COLO668 (cell line): ENCODE data around the gene LMOD3.

ENCODE experiments used
- DNase-seq: peaks from one replicate; lab custom pipeline; 2025; ENCODE audit not compliant: unreplicated experiment; lab: John Stamatoyannopoulos, UW

Gene LMOD3

DNA sequence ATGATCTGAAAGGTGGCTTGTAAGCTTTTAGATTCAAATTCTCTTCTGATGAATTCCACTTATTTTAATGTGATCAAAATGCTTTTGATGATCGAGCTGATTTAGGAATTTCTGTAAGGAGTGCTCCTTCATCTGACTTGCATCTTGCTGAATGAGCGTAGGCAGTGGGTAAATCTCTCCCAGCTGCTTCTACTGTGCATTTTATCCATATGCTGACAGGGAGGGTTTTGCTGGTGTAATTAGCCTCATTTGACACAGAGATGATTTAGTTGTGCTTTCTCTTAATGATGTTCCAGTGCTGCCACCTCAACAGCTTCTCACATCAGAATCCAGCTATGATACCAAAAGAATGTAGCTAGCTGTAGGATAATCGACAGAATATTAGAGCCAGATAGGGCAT, 3.8 kb upstream of the LMOD3 start:
- no peak for DNase-seq

DNA sequence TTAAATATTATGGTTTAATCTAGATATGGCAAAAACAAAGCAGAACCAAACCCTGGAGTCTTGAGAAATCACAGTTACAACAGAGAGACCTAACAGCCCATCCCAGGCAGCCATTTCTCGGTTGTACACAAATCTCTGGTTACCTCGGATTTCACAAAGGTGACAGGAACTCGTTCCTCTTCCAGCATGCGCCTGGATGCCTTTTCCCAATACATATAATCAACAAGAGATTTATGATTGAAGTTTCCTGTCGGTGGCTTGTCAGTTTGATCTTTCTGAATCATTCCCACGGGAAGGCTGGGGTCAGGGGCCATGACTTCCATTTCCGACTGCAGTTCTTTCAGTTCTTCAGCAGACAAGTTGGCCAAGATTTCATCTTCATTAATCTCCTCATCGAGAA, 445 bp downstream of the LMOD3 start:
- DNase-seq, result no peak

- no peak for DNase-seq
Measured at GRCh38 chr3:69121513-69121912, 882 bp downstream of the LMOD3 start.

- peak; percentile 50 for DNase-seq
Measured at GRCh38 chr3:69120879-69121464, 1.4 kb downstream of the LMOD3 start.

- no peak for DNase-seq
Measured at GRCh38 chr3:69119681-69120080, 2.7 kb downstream of the LMOD3 start.

GRCh38 chr3:69119138-69119537, 3.3 kb downstream of the LMOD3 start:
- DNase-seq, result no peak

- no peak for DNase-seq
Measured at GRCh38 chr3:69118555-69118954, 3.8 kb downstream of the LMOD3 start.

DNA sequence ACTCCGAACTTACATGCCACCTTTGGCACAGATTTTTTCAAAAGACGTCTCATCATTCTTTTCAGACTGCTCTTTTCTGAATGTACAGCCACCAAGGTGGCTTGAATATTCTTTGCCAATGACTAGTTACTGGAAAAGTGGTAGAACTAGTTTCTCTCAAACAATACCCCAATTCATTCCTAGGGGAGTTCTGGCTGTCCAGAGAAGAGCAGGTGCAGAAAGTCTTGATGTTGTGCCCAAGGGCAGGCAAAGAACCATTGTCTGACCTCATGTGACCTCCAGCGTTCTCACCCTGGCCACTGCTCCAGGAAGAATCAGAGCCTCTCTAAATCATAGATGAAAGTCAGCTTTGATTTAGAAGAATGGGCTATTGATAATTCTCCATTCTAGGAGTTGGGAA, 5.5 kb downstream of the LMOD3 start:
- DNase-seq, result no peak

- no peak for DNase-seq
Measured at GRCh38 chr3:69116162-69116561, 6.2 kb downstream of the LMOD3 start.

- no peak for DNase-seq
Measured at GRCh38 chr3:69115731-69116130, 6.7 kb downstream of the LMOD3 start.

- DNase-seq, result no peak
Measured at GRCh38 chr3:69113536-69113935, 8.9 kb downstream of the LMOD3 start.

- DNase-seq, result no peak
Measured at GRCh38 chr3:69110941-69111546, 11.4 kb downstream of the LMOD3 start.

GRCh38 chr3:69108811-69109210, 13.6 kb downstream of the LMOD3 start:
- DNase-seq, result no peak

GRCh38 chr3:69107841-69108240, 14.6 kb downstream of the LMOD3 start:
- no peak for DNase-seq

- DNase-seq, result no peak
Measured at GRCh38 chr3:69105320-69105719, 17.1 kb downstream of the LMOD3 start.

DNA sequence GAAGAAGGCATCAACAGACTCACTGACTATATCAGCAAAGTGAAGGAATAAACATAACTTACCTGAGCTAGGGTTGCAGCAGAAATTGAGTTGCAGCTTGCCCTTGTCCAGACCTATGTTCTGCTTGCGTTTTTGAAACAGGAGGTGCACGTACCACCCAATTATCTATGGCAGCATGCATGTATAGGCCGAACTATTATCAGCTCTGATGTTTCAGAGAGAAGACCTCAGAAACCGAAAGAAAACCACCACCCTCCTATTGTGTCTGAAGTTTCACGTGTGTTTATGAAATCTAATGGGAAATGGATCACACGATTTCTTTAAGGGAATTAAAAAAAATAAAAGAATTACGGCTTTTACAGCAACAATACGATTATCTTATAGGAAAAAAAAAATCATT, 17.8 kb downstream of the LMOD3 start:
- no peak for DNase-seq

- DNase-seq, result no peak
Measured at GRCh38 chr3:69103123-69103522, 19.3 kb downstream of the LMOD3 start.

GRCh38 chr3:69102384-69102783, 20.0 kb downstream of the LMOD3 start:
- DNase-seq, result no peak

GRCh38 chr3:69099576-69099975, 22.8 kb downstream of the LMOD3 start:
- DNase-seq, result no peak

DNA sequence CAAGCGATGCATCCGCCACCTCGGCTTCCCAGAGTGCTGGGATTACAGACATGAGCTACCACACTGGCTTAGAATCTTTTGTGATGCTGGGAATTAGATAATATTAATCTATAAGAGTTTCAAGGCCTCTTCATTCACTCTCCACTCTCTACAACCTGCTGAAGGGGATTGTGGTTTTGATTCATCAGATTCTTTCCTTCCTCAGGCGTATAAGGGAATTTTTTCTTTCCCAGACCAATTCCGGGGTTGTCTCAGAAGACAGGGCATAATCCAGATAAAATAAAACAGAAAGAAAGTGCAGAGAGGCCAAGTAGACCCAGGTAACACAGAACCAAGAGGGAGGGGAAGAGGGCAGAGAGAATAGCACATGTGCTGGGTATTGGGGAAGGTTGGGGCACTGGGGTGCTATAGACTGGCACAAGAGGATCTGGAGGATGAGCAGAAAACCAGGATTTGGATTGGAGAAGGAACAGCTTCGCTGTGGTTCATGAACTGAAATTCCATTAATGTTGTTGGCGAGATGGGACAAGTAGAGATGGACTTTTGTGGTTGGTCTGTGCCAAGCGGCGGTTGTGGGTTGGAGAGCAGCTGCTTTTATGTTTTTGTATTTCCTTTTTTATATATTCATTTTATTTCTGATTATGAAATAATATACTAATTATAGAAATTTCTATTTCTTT, 24.8 kb downstream of the LMOD3 start:
- DNase-seq, result no peak

GRCh38 chr3:69096299-69096698, 26.1 kb downstream of the LMOD3 start:
- no peak for DNase-seq

DNA sequence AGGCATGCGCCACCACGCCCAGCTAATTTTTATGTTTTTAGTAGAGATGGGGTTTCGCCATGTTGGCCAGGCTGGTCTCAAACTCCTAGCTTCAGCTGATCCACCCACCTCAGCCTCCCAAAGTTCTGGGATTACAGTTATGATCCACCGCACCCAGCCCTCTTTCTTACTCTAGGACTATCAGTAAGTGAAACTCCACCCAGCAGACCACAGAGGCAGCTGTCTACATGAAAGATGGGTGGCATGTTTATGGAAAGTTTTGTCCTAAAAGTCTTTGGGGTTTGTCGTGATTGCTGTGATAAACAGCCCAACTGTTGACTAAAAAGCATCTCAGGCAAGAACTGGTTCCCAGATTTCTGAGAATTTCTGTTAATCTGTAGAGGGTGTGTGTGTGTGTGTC, 26.8 kb downstream of the LMOD3 start:
- DNase-seq, result no peak
